Right lobe of liver (tissue), 6 donors: ENCODE data around the gene LTB. TPM values are rescaled to one million over a fixed set of nuclear protein-coding genes. Genes with fewer than 3 reads are reported as not detected.
"Not testable (repeated sequence)": the region's sequence is repeated elsewhere in the genome, so short reads cannot be mapped to it uniquely, and the experiment has no call there.

Experiments used
- ATAC-seq, 4 donors: fragments of 200-7000 bp; cut with Tn5 transposase; one replicate each; pipeline ENCODE4 v1.9.1; 2020; ENCODE audit warnings: mild to moderate bottlenecking in 4 of 4, moderate library complexity in 4 of 4
- DNase-seq, 3 donors: peaks; one replicate each; pipeline ENCODE4 v3.0.0-alpha.2; 2020
- H3K27ac ChIP-seq, 3 donors: fragments of 200-600 bp; one replicate each; pipeline ENCODE4 v1.8.0; 2022
- H3K27me3 ChIP-seq, 2 donors: fragments of 200-600 bp; one replicate each; pipeline ENCODE4 v1.8.0; 2022
- H3K36me3 ChIP-seq, 4 donors: fragments of 200-600 bp; sonication (generic) in 1 of 4; one replicate each; pipeline versions ENCODE4 v1.5.1 to v1.8.0; 2017 to 2022; ENCODE audit warnings: control low read depth in 1 of 4
- H3K4me1 ChIP-seq, 4 donors: fragments of 200-600 bp; sonication (generic) in 1 of 4; one replicate each; pipeline versions ENCODE4 v1.5.1 to v1.8.0; 2017 to 2022; ENCODE audit warnings: control low read depth in 1 of 4
- H3K4me3 ChIP-seq, 3 donors: fragments of 200-600 bp; one replicate each; pipeline ENCODE4 v1.8.0; 2022
- H3K9me3 ChIP-seq, 4 donors: fragments of 200-600 bp; sonication (generic) in 1 of 4; one replicate each; pipeline versions ENCODE4 v1.5.1 to v1.8.0; 2017 to 2022; ENCODE audit warnings: control low read depth in 1 of 4
- CTCF ChIP-seq, 4 donors: fragments of 200-600 bp in 3 of 4; fragments of 450-650 bp in 1 of 4; IDR thresholded peaks; one replicate each; pipeline versions ENCODE4 v1.5.1 to v1.8.0; 2016 to 2022; ENCODE audit warnings: antibody characterized with exemption in 4 of 4, mild to moderate bottlenecking in 2 of 4
- POLR2A ChIP-seq: fragments of 450-650 bp; IDR thresholded peaks from one replicate; pipeline ENCODE4 v1.6.1; 2017; ENCODE audit warnings: antibody characterized with exemption, mild to moderate bottlenecking
- WGBS: methylation state at CpG from one replicate; pipeline ENCODE4 v1.1.6; 2018; ENCODE audit warnings: low coverage, low lambda C conversion rate; ENCODE audit not compliant: insufficient coverage; ENCODE audit errors: missing lambda C conversion rate; 5-methylcytosine and 5-hydroxymethylcytosine counted together
- intact Hi-C, 2 donors: fragments of 100-400 bp; cut with DNase I; formaldehyde crosslinking; loops; one replicate each; pipeline versions ENCODE4 v1.11.2 to v1.14.1; 2022
- total RNA-seq, 6 experiments: library from RNA; depleted of rRNA in 2 of 6; stranded (reverse); fragments of >200 nt in 2 of 6; fragmentation: NEBNext Ultra II Directional in 3 of 6; extraction: Animal tissue kit (Norgen Biotek cat#: 25700) in 3 of 6; gene quantifications; one replicate each; pipeline versions ENCODE4 v1.1.0 to v1.2.4, GENCODE V29; 2016 to 2023
- donor health status: DM: no; HTN: yes; CAD: no.
- donor health status: DM: no; HTN: no; CAD: no.
- donor health status: DM: no; HTN: no; CAD: no.
- donor health status: DM: no; HTN: yes; CAD: no.
- donor health status: DM: no; HTN: yes; CAD: no.

The LTB gene
- total RNA-seq, 6 experiments from 2014 or later: 0.28 to 2.2 (median 0.62) TPM

- Histone ChIP-seq H3K36me3 (no peaks in the 10 kb centered on the region), H3K27me3 (no peaks in the 10 kb centered on the region), H3K4me1 (peaks cover 0 to 6% (median 1%) of the 10 kb centered on the region in 4 donors), H3K4me3 (no peak overlapping the region), H3K27ac (no peak overlapping the region), H3K9me3 (no peaks in the 10 kb centered on the region)
- ATAC-seq (peak; percentile 49 to 60 (median 54)), DNase-seq (no peak)
- 5% methylated on average over 2 of the region's 2 CpGs for WGBS
- intact Hi-C loops: loop anchor here in 1 of 2 donors (5.0 kb wide), 1 partner anchor 45 kb away; no protein-coding TSS in a partner anchor
- TF ChIP-seq CTCF (IDR thresholded peaks at IDR 0.05) (peak; percentile 32 to 42 (median 34)), POLR2A (no peak)
Measured at GRCh38 chr6:31597006-31597405, 14.8 kb upstream of the LTB start.

GRCh38 chr6:31592396-31592771, 10.2 kb upstream of the LTB start:
- ATAC-seq (no peak), DNase-seq (no peak)
- no peaks in the 10 kb centered on the region for H3K4me1 ChIP-seq
- no peak overlapping the region for H3K27ac ChIP-seq
- H3K36me3 ChIP-seq: no peaks in the 10 kb centered on the region
- no peaks in the 10 kb centered on the region for H3K27me3 ChIP-seq
- intact Hi-C loops: no loop called here
- TF ChIP-seq POLR2A (no peak), CTCF (IDR thresholded peaks at IDR 0.05) (no peak)
- H3K9me3 ChIP-seq: no peaks in the 10 kb centered on the region
- no peak overlapping the region for H3K4me3 ChIP-seq
- WGBS: 78% methylated on average over 2 of the region's 7 CpGs

- H3K36me3 ChIP-seq, H3K27ac ChIP-seq, ATAC-seq, H3K4me3 ChIP-seq, H3K4me1 ChIP-seq, H3K9me3 ChIP-seq, intact Hi-C loops, H3K27me3 ChIP-seq, DNase-seq: not testable (repeated sequence)
- 79% methylated on average over 3 of the region's 5 CpGs for WGBS
Measured at GRCh38 chr6:31590691-31591090, 8.5 kb upstream of the LTB start.

- WGBS: 37% methylated on average over 8 of the region's 9 CpGs
- Histone ChIP-seq H3K27me3 (no peaks in the 10 kb centered on the region), H3K4me1 (no peaks in the 10 kb centered on the region), H3K36me3 (no peaks in the 10 kb centered on the region), H3K27ac (no peak overlapping the region), H3K4me3 (no peak overlapping the region), H3K9me3 (no peaks in the 10 kb centered on the region)
- TF ChIP-seq POLR2A: no peak
- TF ChIP-seq CTCF (IDR thresholded peaks at IDR 0.05): no peak
- intact Hi-C loops: no loop called here
- no peak for ATAC-seq
- DNase-seq: no peak
Measured at GRCh38 chr6:31588871-31589650, 6.8 kb upstream of the LTB start.
